ENCODE measurements around the gene TMED10.

- TF ChIP-seq CTCF (IDR thresholded peaks at IDR 0.05) = no peak
- no peak for TF ChIP-seq POLR2AphosphoS5 (IDR thresholded peaks at IDR 0.05)
- TF ChIP-seq POLR2A (IDR thresholded peaks at IDR 0.05) = no peak
- no peak for TF ChIP-seq EP300 (IDR thresholded peaks at IDR 0.05)
Observed at GRCh38 chr14:75208843-75209242, 32.4 kb upstream of the TMED10 start.
